HAP-1 (cell line): ENCODE data around the gene D2HGDH.
"Not testable (repeated sequence)": the region's sequence is repeated elsewhere in the genome, so short reads cannot be mapped to it uniquely, and the experiment has no call there.

Source experiments
- DNase-seq, 2 experiments: peaks; one replicate each; pipeline ENCODE4 v3.0.0-alpha.2; 2016 to 2020; ENCODE audit warnings: low spot score in 2 of 2
- H3K27me3 ChIP-seq: fragments of 250-450 bp; sonication (Bioruptor Pico); 2 replicates; pipeline ENCODE4 v1.5.1; 2020; ENCODE audit warnings: low read depth, mild to moderate bottlenecking, moderate library complexity
- H3K36me3 ChIP-seq: fragments of 250-450 bp; sonication (Bioruptor Pico); replicated peaks from 2 replicates; pipeline ENCODE4 v1.5.1; 2020; ENCODE audit warnings: mild to moderate bottlenecking
- H3K4me1 ChIP-seq: fragments of 250-450 bp; sonication (Bioruptor Pico); 2 replicates; pipeline ENCODE4 v1.5.1; 2020; ENCODE audit warnings: mild to moderate bottlenecking
- H3K4me3 ChIP-seq: fragments of 250-450 bp; sonication (Bioruptor Pico); 2 replicates; pipeline ENCODE4 v1.5.1; 2020; ENCODE audit warnings: mild to moderate bottlenecking, moderate library complexity
- H3K9me3 ChIP-seq: fragments of 250-450 bp; sonication (Bioruptor Pico); 2 replicates; pipeline ENCODE4 v1.5.1; 2020; ENCODE audit warnings: mild to moderate bottlenecking, moderate library complexity
- in situ Hi-C: fragments of 300-500 bp; cut with MboI; formaldehyde crosslinking; loops from 3 replicates; pipeline ENCODE4 v1.14.3; 2020; ENCODE audit warnings: low sequenced_read_pairs, inconsistent platforms, mixed read lengths

Gene D2HGDH

GRCh38 chr2:241791385-241791784 is 57.0 kb downstream of the D2HGDH start:
- H3K4me1 ChIP-seq = peaks cover 12% of the 10 kb centered on the region
- H3K27me3 ChIP-seq, in situ Hi-C loops, H3K9me3 ChIP-seq, DNase-seq, H3K4me3 ChIP-seq, H3K36me3 ChIP-seq: not testable (repeated sequence)

- no peaks in the 10 kb centered on the region for H3K9me3 ChIP-seq
- H3K4me1 ChIP-seq = peaks cover 12% of the 10 kb centered on the region
- no peaks in the 10 kb centered on the region for H3K36me3 ChIP-seq
- H3K27me3 ChIP-seq = no peaks in the 10 kb centered on the region
- H3K4me3 ChIP-seq = no peak overlapping the region
- in situ Hi-C loops = no loop called here
- no peak for DNase-seq
Measured at GRCh38 chr2:241793385-241793784, 59.0 kb downstream of the D2HGDH start.

- H3K4me1 ChIP-seq = peaks cover 6% of the 10 kb centered on the region
- in situ Hi-C loops = no loop called here
Measured at GRCh38 chr2:241794250-241794823, 59.9 kb downstream of the D2HGDH start.

GRCh38 chr2:241795021-241795999 is 60.9 kb downstream of the D2HGDH start:
- no peaks in the 10 kb centered on the region for H3K9me3 ChIP-seq
- H3K4me3 ChIP-seq = no peak overlapping the region
- no peaks in the 10 kb centered on the region; the same call in 1 of the 2 replicates for H3K4me1 ChIP-seq
- no peak for DNase-seq
- no peaks in the 10 kb centered on the region for H3K27me3 ChIP-seq
- in situ Hi-C loops = no loop called here
- H3K36me3 ChIP-seq = no peaks in the 10 kb centered on the region

More at GRCh38 chr2:241794250-241794823, 59.9 kb downstream of the D2HGDH start:
- no peaks in the 10 kb centered on the region for H3K27me3 ChIP-seq
- H3K4me3 ChIP-seq = no peak overlapping the region
- DNase-seq = no peak
- H3K9me3 ChIP-seq = no peaks in the 10 kb centered on the region
- H3K36me3 ChIP-seq = no peaks in the 10 kb centered on the region

GRCh38 chr2:241796209-241796608 is 61.8 kb downstream of the D2HGDH start:
- DNase-seq = no peak
- in situ Hi-C loops = no loop called here

GRCh38 chr2:241796610-241797138 is 62.2 kb downstream of the D2HGDH start:
- DNase-seq = no peak
- in situ Hi-C loops = no loop called here
- Histone ChIP-seq H3K9me3 (no peaks in the 10 kb centered on the region), H3K4me1 (no peaks in the 10 kb centered on the region), H3K36me3 (no peaks in the 10 kb centered on the region), H3K4me3 (no peak overlapping the region), H3K27me3 (no peaks in the 10 kb centered on the region)

More at GRCh38 chr2:241796209-241796608, 61.8 kb downstream of the D2HGDH start:
- Histone ChIP-seq H3K36me3 (no peaks in the 10 kb centered on the region), H3K4me3 (no peak overlapping the region), H3K9me3 (no peaks in the 10 kb centered on the region), H3K4me1 (no peaks in the 10 kb centered on the region), H3K27me3 (no peaks in the 10 kb centered on the region)

- H3K4me1 ChIP-seq = no peaks in the 10 kb centered on the region
- no peak for DNase-seq
Measured at GRCh38 chr2:241797441-241798080, 63.1 kb downstream of the D2HGDH start.

GRCh38 chr2:241798081-241798630 is 63.7 kb downstream of the D2HGDH start:
- H3K4me1 ChIP-seq = no peaks in the 10 kb centered on the region
- in situ Hi-C loops = no loop called here
- H3K4me3 ChIP-seq = no peak overlapping the region
- peak in 1 of 2 experiments; percentile 7 for DNase-seq
- no peaks in the 10 kb centered on the region for H3K27me3 ChIP-seq
- H3K9me3 ChIP-seq = no peaks in the 10 kb centered on the region
- no peaks in the 10 kb centered on the region for H3K36me3 ChIP-seq

More at GRCh38 chr2:241797441-241798080, 63.1 kb downstream of the D2HGDH start:
- Histone ChIP-seq H3K4me3 (no peak overlapping the region), H3K27me3 (no peaks in the 10 kb centered on the region), H3K9me3 (no peaks in the 10 kb centered on the region), H3K36me3 (no peaks in the 10 kb centered on the region)
- in situ Hi-C loops = no loop called here

- Histone ChIP-seq H3K27me3 (no peaks in the 10 kb centered on the region), H3K36me3 (no peaks in the 10 kb centered on the region), H3K4me3 (no peak overlapping the region), H3K4me1 (no peaks in the 10 kb centered on the region), H3K9me3 (no peaks in the 10 kb centered on the region)
- in situ Hi-C loops = no loop called here
- DNase-seq = no peak
Measured at GRCh38 chr2:241798631-241799521, 64.4 kb downstream of the D2HGDH start.

- in situ Hi-C loops = no loop called here
- Histone ChIP-seq H3K4me1 (no peaks in the 10 kb centered on the region), H3K27me3 (no peaks in the 10 kb centered on the region), H3K9me3 (no peaks in the 10 kb centered on the region), H3K36me3 (no peaks in the 10 kb centered on the region), H3K4me3 (no peak overlapping the region)
- DNase-seq = no peak
Measured at GRCh38 chr2:241799522-241800197, 65.2 kb downstream of the D2HGDH start.

- DNase-seq, in situ Hi-C loops, H3K36me3 ChIP-seq, H3K4me3 ChIP-seq, H3K9me3 ChIP-seq, H3K4me1 ChIP-seq, H3K27me3 ChIP-seq: not testable (repeated sequence)
Measured at GRCh38 chr2:241800198-241800903, 65.9 kb downstream of the D2HGDH start.
